BJ (cell line): ENCODE measurements around the gene RPS29. TPM values are rescaled to one million over a fixed set of nuclear protein-coding genes. Genes with fewer than 3 reads are reported as not detected.

Source experiments
- CTCF ChIA-PET: fragments of 350-600 bp; formaldehyde crosslinking; extraction: SDS; loops from one replicate; lab custom pipeline; 2021; ENCODE audit warnings: antibody characterized with exemption, inconsistent platforms; lab: Yijun Ruan, JAX
- POLR2A ChIA-PET: fragments of 300-600 bp; sonication (Branson Sonifier 250); formaldehyde crosslinking; extraction: SDS; loops from one replicate; lab custom pipeline; 2021; ENCODE audit warnings: antibody characterized with exemption; lab: Charles Lee
- DNase-seq: peaks from one replicate; pipeline ENCODE4 v3.0.0-alpha.2; 2011; ENCODE audit warnings: low read depth
- H3K27me3 ChIP-seq: 2 replicates; pipeline ENCODE4 v1.6.0; 2011; ENCODE audit warnings: low read length; ENCODE audit not compliant: control insufficient read depth, insufficient read depth
- H3K36me3 ChIP-seq: 2 replicates; pipeline ENCODE4 v1.5.1; 2011; ENCODE audit warnings: low read length; ENCODE audit not compliant: control insufficient read depth, insufficient read depth
- H3K4me3 ChIP-seq: 2 replicates; pipeline ENCODE4 v1.5.1; 2011; ENCODE audit warnings: low read depth, mild to moderate bottlenecking, control low read depth, low read length
- CTCF ChIP-seq: IDR thresholded peaks from 2 replicates; pipeline ENCODE4 v1.5.1; 2011; ENCODE audit warnings: low read depth, mild to moderate bottlenecking, control low read depth, inconsistent platforms, low read length, moderate library complexity; ENCODE audit not compliant: insufficient read depth
- polyA plus RNA-seq: library from polyadenylated mRNA; depleted of rRNA; stranded (reverse); fragments of >200 nt; gene quantifications from 2 replicates; pipeline ENCODE4 v1.2.3, GENCODE V29; 2011

Gene RPS29
- polyA plus RNA-seq, 1 experiment: 4,331 TPM

GRCh38 chr14:49584058-49584457, 2.1 kb downstream of the RPS29 start:
- TF ChIP-seq CTCF: no peak
- H3K4me3 ChIP-seq: no peak overlapping the region
- peaks cover 8% of the 10 kb centered on the region for H3K36me3 ChIP-seq
- ChIA-PET CTCF (no interaction called here), POLR2A (no interaction called here)
- H3K27me3 ChIP-seq: no peaks in the 10 kb centered on the region
- DNase-seq: no peak

GRCh38 chr14:49583629-49584028, 2.6 kb downstream of the RPS29 start:
- DNase-seq: no peak
- H3K36me3 ChIP-seq: peaks cover 8% of the 10 kb centered on the region
- CTCF ChIA-PET: interaction anchor here (0.9 kb wide), 1 partner anchor 15 kb away, joined by 3 read pairs; the partner anchor contains the start of gene LRR1
- no peak for TF ChIP-seq CTCF
- POLR2A ChIA-PET: no interaction called here
- H3K27me3 ChIP-seq: no peaks in the 10 kb centered on the region
- H3K4me3 ChIP-seq: no peak overlapping the region

GRCh38 chr14:49582113-49582977, 3.8 kb downstream of the RPS29 start:
- ChIA-PET POLR2A (no interaction called here), CTCF (interaction anchor here (0.9 kb wide), 1 partner anchor 17 kb away, joined by 3 read pairs; the partner anchor contains the start of gene LRR1)
- no peak for DNase-seq
- H3K36me3 ChIP-seq: peaks cover 10% of the 10 kb centered on the region
- no peak overlapping the region for H3K4me3 ChIP-seq
- no peaks in the 10 kb centered on the region for H3K27me3 ChIP-seq
- no peak for TF ChIP-seq CTCF

- Histone ChIP-seq H3K27me3 (no peaks in the 10 kb centered on the region), H3K36me3 (peaks cover 12% of the 10 kb centered on the region), H3K4me3 (no peak overlapping the region)
- CTCF ChIA-PET: no interaction called here
- no peak for TF ChIP-seq CTCF
- POLR2A ChIA-PET: interaction anchor here (0.6 kb wide), 1 partner anchor 1532 kb away, joined by 5 read pairs; no protein-coding TSS in a partner anchor
- DNase-seq: no peak
Measured at GRCh38 chr14:49581209-49582112, 4.7 kb downstream of the RPS29 start.

GRCh38 chr14:49579841-49580240, 6.3 kb downstream of the RPS29 start:
- no peak for DNase-seq
- ChIA-PET POLR2A (no interaction called here), CTCF (no interaction called here)

More at GRCh38 chr14:49579841-49580240, 6.3 kb downstream of the RPS29 start:
- Histone ChIP-seq H3K27me3 (no peaks in the 10 kb centered on the region), H3K4me3 (no peak overlapping the region), H3K36me3 (peaks cover 12% of the 10 kb centered on the region)
- TF ChIP-seq CTCF: no peak
